GM06990 (cell line): ENCODE measurements around the gene C19orf25.
A peak's percentile ranks its signal among the peaks of the same experiment; 100 is the strongest.
"Not testable (repeated sequence)": the region's sequence is repeated elsewhere in the genome, so short reads cannot be mapped to it uniquely, and the experiment has no call there.

Experiments
- DNase-seq: peaks from one replicate; pipeline ENCODE4 v3.0.0-alpha.2; 2011; ENCODE audit not compliant: insufficient read length; ENCODE audit errors: extremely low read depth
- H3K27me3 ChIP-seq: replicated peaks from 2 replicates; pipeline ENCODE4 v1.6.0; 2011; ENCODE audit warnings: low read length; ENCODE audit not compliant: control insufficient read depth, insufficient read depth
- H3K36me3 ChIP-seq: 2 replicates; pipeline ENCODE4 v1.5.1; 2011; ENCODE audit warnings: low read length; ENCODE audit not compliant: control insufficient read depth, insufficient read depth
- H3K4me3 ChIP-seq: replicated peaks from 2 replicates; pipeline ENCODE4 v1.5.1; 2011; ENCODE audit warnings: low read depth, mild to moderate bottlenecking, control low read depth, low read length
- CTCF ChIP-seq: IDR thresholded peaks from 2 replicates; pipeline ENCODE4 v1.5.1; 2011; ENCODE audit warnings: low read length, control low read depth, mild to moderate bottlenecking, inconsistent platforms; ENCODE audit not compliant: insufficient read depth, poor library complexity, severe bottlenecking

The C19orf25 gene

GRCh38 chr19:1483979-1484428, 5.0 kb upstream of the C19orf25 start:
- no peaks in the 10 kb centered on the region for H3K27me3 ChIP-seq
- no peaks in the 10 kb centered on the region for H3K36me3 ChIP-seq
- DNase-seq = no peak
- TF ChIP-seq CTCF = no peak
- H3K4me3 ChIP-seq = no peak overlapping the region

DNA sequence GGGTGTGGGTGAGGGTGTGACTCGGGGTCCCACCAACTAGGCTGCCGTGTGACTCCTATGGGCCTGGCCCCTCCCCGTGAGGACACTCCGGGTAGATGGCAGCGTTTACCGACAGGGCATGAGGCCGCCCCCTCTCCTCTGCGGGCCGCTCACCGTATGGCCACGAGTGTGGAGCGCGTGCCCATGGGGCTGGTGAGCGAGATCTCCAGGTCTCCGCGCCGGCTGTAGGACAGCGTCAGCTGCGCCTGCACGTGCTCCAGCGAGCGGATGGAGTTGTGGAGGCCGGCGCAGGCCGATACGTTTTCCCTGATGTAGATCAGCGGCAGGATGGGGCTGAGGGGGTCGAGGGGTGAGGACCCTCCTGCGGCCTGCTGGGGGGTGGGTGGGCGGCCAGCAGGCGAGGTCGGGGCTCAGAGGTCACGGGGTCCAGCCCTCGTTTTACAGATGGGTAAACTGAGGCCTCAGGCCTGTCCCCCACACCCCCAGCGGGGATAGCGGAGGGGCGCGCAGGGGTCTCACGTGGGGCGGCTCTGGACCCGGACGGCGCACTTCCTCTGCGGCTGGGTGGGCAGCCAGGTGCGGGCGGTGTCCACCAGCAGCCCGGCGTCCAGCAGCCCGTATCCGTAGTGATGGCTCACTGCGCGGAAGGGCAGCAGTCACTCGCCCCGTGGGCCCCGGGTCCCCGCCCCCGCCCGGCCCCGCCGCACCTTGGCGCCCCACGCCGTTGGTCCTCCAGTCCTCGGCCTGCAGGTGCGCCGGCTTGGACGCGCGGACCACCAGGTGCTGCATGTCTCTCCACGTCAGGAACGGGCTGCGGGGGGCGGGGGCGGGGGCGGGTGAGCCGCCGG, 4.3 kb upstream of the C19orf25 start:
- no peak overlapping the region for H3K4me3 ChIP-seq
- DNase-seq = peak; percentile 15
- no peaks in the 10 kb centered on the region for H3K36me3 ChIP-seq
- H3K27me3 ChIP-seq = no peaks in the 10 kb centered on the region
- no peak for TF ChIP-seq CTCF

- peak; percentile 16 for DNase-seq
- H3K36me3 ChIP-seq = no peaks in the 10 kb centered on the region
- no peaks in the 10 kb centered on the region for H3K27me3 ChIP-seq
- TF ChIP-seq CTCF = no peak
- H3K4me3 ChIP-seq = no peak overlapping the region
These were observed 3.5 kb upstream of the C19orf25 start for GRCh38 chr19:1482361-1483130.

- Histone ChIP-seq H3K4me3 (no peak overlapping the region), H3K27me3 (no peaks in the 10 kb centered on the region), H3K36me3 (no peaks in the 10 kb centered on the region)
- TF ChIP-seq CTCF = no peak
- DNase-seq = peak; percentile 18
These were observed 2.9 kb upstream of the C19orf25 start for GRCh38 chr19:1481893-1482360.

- TF ChIP-seq CTCF = no peak
- H3K36me3 ChIP-seq = no peaks in the 10 kb centered on the region
These were observed 2.3 kb upstream of the C19orf25 start for GRCh38 chr19:1481224-1481892.

GRCh38 chr19:1477056-1477455, 2.0 kb downstream of the C19orf25 start:
- not testable (repeated sequence) for H3K4me3 ChIP-seq

More at GRCh38 chr19:1481224-1481892, 2.3 kb upstream of the C19orf25 start:
- Histone ChIP-seq H3K4me3 (no peak overlapping the region), H3K27me3 (no peaks in the 10 kb centered on the region)
- no peak for DNase-seq

More at GRCh38 chr19:1477056-1477455, 2.0 kb downstream of the C19orf25 start:
- not testable (repeated sequence) for H3K36me3 ChIP-seq, H3K27me3 ChIP-seq, DNase-seq
